NCI-H1417 (cell line): ENCODE measurements around the gene AKAP13.
"Not testable (repeated sequence)": the region's sequence is repeated elsewhere in the genome, so short reads cannot be mapped to it uniquely, and the experiment has no call there.

ENCODE experiments used
- DNase-seq, 3 experiments: peaks; one replicate each; lab custom pipeline; 2025; lab: John Stamatoyannopoulos, UW

Gene AKAP13

GRCh38 chr15:85571780-85572179 is 191.4 kb downstream of the AKAP13 start:
- DNase-seq = no peak

DNA sequence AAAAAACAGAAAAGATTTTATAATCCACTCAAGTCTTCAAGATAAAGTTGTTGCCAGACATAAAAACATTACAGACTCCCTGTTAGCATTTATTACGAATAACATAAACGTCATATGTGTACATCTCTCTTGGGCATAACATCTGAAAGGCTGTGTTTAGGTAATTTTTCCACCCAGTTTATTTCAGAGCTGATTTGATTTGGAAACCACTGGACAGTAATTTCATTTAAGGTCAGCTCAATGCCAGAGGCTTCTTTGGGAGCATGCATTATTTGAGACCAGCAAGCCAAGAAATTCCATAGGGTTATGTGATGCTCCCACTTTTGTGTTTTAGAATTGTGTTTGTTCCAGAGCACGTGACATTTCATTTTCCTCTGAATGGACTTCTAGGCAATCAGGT is 196.0 kb downstream of the AKAP13 start:
- DNase-seq = no peak

- no peak for DNase-seq
Observed at GRCh38 chr15:85578941-85579701, 198.7 kb downstream of the AKAP13 start.

- no peak for DNase-seq
Observed at GRCh38 chr15:85579957-85580694, 199.7 kb downstream of the AKAP13 start.

- DNase-seq = no peak
Observed at GRCh38 chr15:85580879-85581278, 200.5 kb downstream of the AKAP13 start.

GRCh38 chr15:85581495-85581894 is 201.1 kb downstream of the AKAP13 start:
- no peak for DNase-seq

DNA sequence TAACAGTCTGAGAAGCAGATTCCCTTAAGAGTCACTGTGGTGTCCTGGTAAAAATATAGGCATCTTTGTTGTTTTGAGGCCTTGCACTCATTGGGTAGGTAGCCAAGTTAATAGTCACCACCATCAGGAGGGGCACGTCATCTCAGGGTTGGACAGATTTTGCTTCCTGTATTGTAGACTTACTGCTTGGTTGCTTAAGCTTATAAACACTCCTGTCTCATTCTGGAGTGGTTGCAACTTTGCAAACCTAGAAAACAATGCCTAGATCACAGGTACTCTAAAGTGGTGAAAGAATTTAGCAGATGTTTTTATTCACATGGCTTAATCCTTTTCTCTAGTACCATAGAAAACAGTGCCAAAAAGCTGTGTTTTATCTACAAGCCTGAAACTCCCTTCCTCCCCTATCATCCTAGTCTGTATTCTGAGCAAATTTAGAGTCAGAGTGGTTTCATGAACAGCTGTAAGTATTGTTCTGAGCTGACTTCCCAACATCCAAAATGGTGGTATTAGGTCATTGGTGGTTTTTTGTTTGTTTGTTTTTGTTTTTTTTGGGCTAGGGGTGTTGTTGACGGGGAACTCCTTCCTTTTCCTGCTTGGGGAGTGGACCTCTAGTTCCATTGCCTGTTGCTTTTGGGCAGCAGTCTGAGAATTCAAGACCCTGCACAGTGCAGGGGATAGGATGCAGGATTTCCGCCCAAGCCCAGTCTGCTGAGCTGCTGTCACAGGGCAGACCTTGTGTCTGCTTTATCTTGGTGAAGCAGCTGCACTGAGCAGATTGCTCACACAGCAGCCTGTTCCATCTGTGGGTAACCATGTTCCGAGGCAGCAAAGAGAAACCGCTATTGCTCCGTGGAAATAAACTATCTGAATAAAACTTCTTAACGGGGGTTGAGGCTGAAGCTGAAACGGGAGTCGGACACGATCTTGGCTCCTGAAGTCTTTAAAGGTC is 202.0 kb downstream of the AKAP13 start:
- no peak for DNase-seq

DNA sequence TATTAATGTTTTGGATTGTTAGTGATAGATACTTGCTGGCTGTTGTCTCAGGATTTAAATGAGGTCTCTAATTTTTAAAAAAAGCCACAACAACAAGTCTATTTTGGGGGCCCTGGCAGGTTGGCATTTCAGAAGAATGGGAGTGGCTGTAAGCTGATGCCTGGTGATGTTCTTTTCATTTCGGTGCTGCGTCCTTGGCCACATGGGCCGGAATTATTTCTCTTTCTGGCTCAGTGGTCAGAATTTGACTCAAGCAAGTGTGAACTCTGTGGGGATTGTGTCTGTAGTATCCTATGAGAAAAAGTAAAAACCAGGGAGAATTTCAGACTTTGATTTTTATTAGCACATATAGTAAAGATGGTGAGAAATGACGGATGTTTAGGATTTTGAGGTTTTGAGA is 203.0 kb downstream of the AKAP13 start:
- no peak for DNase-seq

- DNase-seq = peak; percentile 16 to 65 (median 47)
Observed at GRCh38 chr15:85583923-85584390, 203.6 kb downstream of the AKAP13 start.

- no peak for DNase-seq
Observed at GRCh38 chr15:85584872-85585271, 204.5 kb downstream of the AKAP13 start.

DNA sequence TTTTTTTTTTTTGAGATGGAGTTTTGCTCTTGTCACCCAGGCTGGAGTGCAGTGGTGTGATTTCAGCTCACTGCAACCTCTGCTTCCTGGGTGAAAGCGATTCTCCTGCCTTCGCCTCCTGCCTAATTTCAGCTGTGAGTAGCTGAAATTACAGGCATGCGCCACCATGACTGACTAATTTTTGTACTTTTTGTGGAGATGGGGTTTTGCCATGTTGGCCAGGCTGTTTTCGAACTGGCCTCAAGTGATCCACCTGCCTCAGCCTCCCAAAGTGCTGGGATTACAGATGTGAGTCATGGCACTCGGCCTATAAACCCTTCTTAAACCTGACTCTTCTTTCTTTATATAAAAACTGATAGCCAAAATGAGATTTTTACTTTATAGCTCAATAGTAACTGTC is 205.8 kb downstream of the AKAP13 start:
- not testable (repeated sequence) for DNase-seq

GRCh38 chr15:85587707-85588411 is 207.5 kb downstream of the AKAP13 start:
- no peak for DNase-seq

DNA sequence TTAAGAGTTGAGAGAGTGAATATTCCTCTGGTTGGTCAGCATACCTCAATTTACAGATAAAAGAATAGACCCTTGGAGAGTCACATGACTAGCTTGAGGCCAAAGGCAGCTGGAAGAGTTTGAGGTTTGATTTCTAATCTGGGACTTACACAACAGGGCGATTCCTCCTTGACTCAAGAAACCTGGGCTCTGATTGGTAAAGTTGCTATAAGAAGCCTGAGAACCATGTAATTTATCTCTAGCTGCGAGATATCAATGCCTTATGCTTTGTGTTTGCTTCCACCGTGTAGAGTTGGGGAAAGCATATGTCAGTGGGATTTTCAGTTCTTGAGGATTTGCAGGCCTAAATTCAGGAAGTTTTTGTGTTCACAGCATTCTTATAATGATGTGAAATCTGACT is 208.3 kb downstream of the AKAP13 start:
- DNase-seq = no peak

GRCh38 chr15:85589851-85590250 is 209.4 kb downstream of the AKAP13 start:
- DNase-seq = no peak

DNA sequence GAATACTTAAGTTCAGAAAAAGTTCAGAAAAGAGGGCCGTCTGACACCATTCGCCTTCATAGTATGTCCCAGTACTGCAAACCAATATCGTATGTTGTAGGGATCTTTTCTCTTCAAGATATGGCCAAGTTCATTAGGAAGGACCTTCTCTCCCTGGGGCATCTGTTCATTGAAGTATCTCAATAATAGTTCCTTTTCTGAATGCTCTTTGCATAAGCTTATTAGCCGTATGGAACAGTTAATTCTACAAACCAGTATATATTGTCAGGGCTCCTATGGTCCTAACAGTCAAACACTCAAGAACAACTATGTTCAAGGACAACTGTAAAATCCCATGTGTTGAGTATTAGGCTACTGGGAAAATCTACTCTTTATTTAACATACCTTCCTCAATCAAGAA is 211.2 kb downstream of the AKAP13 start:
- DNase-seq = no peak

GRCh38 chr15:85592148-85592547 is 211.7 kb downstream of the AKAP13 start:
- DNase-seq = peak in 1 of 3 experiments; percentile 9

DNA sequence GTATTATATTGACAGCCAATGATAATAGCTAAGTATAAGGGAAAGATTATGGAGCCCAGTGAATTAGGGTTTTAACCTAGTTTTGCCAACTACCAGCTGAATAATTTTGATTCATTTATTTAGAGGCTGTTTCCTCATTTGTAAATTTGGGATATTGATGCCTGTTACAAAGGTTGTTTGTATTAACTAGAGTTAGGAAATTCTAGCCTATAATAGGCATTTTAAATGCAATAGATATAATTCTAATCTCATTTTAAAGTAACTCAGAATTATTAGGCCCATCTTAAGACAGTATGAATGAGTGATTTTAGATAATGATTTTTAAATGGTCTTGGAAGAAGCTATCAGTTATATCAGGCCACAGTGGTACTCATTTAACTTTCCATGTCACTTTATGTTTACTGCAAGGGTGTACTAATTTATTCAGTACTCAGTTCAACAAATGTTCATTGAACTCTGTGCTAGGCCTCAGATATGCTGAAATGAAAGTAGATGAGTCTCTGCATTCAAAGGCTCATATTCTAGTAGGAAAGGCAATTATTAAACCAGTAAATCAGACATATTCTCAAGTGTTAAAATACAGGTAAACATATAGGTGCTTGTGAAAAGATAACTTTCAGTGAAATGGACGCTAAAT is 213.5 kb downstream of the AKAP13 start:
- no peak for DNase-seq

GRCh38 chr15:85595804-85596536 is 215.6 kb downstream of the AKAP13 start:
- no peak for DNase-seq

- no peak for DNase-seq
Observed at GRCh38 chr15:85597155-85597815, 216.9 kb downstream of the AKAP13 start.

DNA sequence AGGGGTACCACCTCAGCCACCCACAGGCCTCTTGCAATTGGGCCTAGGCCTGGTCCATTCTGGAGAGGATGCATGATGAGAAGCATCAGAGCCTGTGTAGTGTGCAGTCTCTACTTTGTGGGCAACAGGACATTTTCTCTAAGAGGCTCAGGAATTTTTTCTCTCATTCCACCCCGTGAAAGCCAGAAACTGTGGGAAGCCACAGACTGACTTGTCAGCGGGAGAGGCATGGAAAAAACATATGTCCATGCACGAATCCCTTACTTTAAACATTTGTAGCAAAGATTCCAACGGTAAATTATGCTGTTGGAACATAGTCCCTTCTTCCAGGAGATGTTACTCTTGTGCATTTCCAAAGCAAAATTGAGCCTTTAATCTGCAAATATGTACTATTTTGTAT is 217.8 kb downstream of the AKAP13 start:
- no peak for DNase-seq
